Lower leg skin (tissue), 3 donors: ENCODE measurements around the gene FBXO17.

Source experiments
- CTCF ChIP-seq, 3 donors: fragments of 450-650 bp; IDR thresholded peaks; one replicate each; pipeline ENCODE4 v1.5.1; 2016; ENCODE audit warnings: antibody characterized with exemption in 3 of 3, mild to moderate bottlenecking in 3 of 3, moderate library complexity in 2 of 3
- POLR2A ChIP-seq, 2 donors: fragments of 450-650 bp; IDR thresholded peaks; one replicate each; pipeline ENCODE4 v1.6.1; 2016 to 2017; ENCODE audit warnings: antibody characterized with exemption in 2 of 2, mild to moderate bottlenecking in 1 of 2, moderate library complexity in 1 of 2

- no peak for TF ChIP-seq POLR2A (IDR thresholded peaks at IDR 0.05)
- no peak for TF ChIP-seq CTCF (IDR thresholded peaks at IDR 0.05)
These were observed 65.1 kb downstream of the FBXO17 start for GRCh38 chr19:38910488-38910887.
